Muscle of back (tissue), 11 donors: Measurements from ENCODE around the gene PTPRA. TPM values are rescaled to one million over a fixed set of nuclear protein-coding genes. Genes with fewer than 3 reads are reported as not detected.

ENCODE experiments used
- DNase-seq, 3 donors: peaks; one replicate each; pipeline versions ENCODE4 v3.0.0 to v3.0.0-alpha.2; 2013
- polyA plus RNA-seq, 10 donors: library from polyadenylated mRNA; unstranded; fragments of 120-200 nt; gene quantifications; one replicate each; pipeline ENCODE4 v1.2.1, GENCODE V29; 2013; ENCODE audit not compliant: insufficient read length in 10 of 10

Gene PTPRA
- polyA plus RNA-seq, 10 donors = 41.8 to 59.8 (median 52.2) TPM

DNA sequence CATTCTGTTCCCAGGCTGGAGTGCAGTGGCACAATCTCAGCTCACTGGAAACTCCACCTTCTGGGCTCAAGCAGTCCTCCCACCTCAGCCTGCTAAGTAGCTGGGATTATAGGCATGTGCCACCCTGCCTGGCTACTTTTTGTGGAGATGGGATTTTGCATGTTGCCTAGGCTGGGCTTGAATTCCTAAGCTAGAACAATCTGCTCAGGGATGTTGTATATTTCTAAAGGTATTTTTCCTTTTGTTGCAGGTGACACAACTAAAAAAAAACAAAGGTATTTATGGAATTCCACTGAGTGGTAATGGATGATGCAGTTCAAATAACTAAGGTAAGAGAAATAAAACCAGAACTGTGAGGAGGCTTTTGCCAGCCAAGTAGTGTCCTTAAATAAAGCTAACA is 49.7 kb downstream of the PTPRA start:
- DNase-seq = no peak

DNA sequence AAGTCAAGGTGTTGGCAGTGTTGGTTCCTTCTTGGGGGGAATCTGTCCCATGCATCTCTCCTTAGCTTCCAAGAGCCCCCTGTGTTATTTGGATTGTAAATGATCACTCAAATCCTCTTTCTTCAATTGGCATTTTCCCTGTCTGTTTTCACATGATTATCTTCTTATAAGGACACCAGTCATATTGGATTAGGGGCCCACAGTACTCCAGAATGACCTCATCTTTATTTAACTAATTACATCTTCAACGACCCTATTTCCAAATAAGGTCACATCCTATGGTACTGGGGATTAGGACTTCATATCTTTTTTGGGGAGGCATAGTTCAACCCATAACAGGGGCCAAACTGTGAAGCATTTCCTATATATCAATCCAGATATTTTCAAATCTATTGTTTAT is 57.3 kb downstream of the PTPRA start:
- no peak for DNase-seq

DNA sequence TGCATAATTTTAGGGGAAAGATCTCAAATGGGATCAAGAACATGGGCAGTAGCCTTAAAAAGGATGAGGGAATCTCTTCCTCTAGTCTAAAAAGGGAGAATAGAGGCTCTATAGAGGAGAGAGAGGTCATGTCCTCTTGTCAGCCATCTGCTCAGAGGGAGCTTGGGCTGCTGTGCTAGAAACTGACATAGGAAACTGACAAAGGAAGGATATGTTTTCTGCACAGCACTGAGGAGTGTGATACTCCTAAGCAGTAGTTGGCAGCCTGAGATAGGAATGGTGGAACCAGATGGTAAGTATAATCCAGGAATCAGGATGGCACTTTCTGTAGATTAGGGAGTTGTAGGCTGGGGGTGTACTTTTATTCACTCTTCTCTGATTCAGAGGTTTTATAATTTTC is 59.2 kb downstream of the PTPRA start:
- no peak for DNase-seq

DNA sequence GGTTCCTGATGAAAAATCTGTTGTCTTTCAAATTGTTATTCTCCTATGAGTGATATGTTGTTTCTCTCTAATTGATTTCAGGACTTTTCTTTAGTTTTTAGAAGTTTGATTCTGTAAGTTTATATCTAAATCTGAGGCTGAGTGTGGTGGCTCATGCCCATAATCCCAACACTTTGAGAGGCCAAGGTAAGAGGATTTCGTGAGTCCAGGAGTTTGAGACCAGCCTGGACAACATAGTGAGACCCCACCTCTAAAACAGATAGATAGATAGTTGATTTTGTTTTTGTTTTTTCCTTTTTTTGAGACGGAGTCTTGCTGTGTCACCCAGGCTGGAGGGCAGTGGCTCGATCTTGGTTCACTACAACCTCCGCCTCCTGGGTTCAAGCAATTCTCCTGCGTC is 64.6 kb downstream of the PTPRA start:
- DNase-seq = no peak

DNA sequence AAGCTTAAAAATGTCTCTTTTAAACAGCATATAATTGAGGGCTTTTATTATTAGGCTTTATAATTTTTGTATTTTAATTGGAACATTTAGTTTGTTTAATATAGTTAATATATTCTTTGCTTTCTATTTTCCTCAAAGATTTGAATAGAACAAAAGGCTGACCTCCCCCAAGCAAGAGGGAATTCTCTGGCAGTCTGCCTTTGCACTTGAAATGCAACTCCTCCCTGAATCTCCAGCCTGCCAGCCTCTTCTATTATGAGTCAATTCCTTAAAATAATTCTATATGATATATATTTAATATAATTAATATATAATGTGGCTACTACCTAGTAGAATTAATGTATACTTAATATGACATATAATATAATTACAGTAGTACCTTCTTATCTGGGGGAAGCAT is 69.2 kb downstream of the PTPRA start:
- peak; percentile 30 to 57 (median 30) for DNase-seq

DNA sequence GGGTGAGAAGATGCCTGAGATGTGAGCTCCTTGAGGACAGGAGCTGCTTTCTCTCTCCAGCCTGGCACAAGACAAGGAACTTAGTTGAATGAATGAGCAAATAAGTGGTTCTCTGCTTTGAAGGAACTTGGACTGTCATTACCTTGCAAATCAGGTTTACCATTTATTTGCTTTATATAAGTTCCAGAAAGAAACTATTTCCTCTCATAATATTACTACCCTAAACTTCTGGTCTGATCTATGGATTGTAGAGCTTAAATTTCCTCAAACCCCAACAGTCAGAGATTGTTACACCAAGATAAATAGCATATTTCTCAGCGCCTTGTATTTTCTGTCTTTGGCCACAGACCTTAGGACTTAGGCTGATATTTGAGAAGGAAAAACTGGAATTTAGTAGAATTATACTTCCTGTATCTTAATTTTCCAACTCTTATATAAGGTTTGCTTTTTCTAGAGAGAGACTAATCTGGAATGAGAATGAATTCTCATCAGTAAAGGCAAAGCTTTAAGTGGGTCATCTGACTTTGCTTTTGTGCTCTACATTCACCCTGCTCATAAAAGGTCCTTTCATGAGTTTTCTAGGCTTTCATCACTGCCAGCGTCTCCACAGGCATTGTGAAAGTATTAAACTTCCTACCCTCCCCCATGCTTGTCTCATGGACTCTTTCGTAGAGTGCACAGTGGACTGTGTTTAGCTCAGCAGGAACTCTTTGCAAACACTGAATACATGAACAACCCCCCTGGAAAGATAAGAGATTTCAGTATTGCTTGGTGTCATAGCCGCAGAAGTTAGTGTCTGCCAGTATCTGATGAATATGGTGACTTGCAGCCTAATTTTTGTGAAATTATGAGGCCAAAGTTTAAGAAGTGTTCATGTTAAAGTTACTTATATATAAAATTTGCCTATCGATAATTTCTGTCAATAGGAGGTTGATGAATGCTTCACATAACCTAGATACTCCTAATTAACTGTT is 74.0 kb downstream of the PTPRA start:
- DNase-seq = peak in 2 of 3 donors; percentile 10 to 26

DNA sequence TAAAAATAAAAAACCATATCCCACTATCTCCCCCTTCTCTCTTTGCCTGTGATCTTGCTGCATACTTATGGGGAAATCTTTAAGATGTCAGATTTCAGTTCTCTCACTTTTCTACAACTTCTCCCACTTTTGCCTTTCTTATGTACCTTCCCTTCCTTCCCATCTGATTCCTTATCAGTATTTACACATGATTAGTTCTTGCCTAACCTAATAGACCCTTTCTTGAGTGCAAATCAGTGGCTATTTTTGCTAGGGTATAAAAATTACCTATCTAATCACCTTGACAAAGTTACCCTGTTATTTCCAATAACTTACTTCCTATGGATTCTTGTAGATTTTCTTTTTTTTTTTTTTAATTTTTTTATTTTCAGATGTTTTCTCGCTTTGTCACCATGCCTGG is 75.7 kb downstream of the PTPRA start:
- DNase-seq = no peak

DNA sequence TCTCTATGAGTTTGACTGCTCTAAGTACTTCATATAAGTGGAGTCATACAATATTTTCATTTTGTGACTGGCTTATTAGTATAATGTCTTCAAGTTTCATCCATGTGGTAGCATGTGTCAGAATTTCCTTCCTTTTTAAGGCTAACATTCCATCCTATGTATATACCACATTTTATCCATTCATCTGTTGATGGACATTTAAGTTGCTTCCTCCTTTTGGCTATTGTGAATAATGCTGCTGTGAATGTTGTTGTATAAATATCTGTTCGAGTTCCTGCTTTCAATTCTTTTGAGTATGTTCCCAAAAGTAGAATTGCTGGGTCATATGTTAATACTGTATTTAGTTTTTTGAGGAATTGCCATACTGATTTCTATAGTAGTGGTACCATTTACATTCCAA is 79.5 kb downstream of the PTPRA start:
- no peak for DNase-seq

DNA sequence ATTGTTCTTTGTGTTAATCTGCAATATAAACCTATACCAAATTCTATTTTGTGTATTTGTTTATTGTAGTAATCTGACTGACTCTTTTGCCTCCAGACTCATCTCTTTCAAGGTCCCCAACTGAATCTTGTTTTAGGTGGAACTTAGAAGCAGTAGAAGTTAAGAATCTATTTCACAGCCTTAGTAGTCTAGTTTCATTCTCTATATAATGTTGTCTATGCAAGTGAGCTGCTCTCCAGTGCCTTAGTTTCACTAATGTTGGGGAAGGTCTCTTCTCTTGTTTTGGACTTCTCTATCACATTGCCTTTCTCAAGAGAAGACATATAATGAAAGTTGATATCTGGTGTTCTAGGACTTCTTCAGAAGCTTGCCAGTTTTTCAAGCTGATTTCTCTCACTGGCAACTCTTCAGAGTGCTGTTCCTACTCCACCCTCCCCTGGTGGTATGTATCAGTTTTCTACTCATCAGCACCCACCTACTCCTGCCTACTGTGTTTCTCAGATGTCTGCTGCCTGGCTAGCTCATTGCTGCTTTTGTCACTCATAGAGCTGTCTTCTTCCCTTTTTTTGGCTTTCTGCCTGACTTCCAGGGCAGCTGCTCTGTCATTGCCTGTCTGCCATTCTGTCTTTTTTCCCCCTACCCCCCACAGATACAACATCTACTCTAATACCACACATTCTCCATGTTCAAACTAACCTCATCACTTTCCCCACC is 82.1 kb downstream of the PTPRA start:
- peak in 2 of 3 donors; percentile 12 to 25 for DNase-seq

DNA sequence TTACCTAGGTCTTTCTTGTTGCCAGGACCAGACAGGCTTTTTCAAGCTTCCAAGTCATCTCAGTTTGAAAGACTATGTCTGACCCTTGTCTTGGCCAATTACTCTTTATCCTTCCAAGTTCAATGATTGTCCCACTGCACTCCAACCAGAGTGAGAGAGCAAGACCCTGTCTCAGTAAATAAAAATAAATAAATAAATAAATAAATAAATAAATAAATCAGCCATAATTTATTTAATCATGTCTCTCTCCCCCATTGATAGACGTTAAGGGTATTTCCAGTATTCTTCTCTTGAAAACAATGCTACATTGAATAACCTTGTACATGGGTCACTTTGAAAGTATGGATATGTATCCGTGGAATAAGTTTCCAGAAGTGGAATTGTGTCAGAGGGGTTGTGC is 83.2 kb downstream of the PTPRA start:
- no peak for DNase-seq

DNA sequence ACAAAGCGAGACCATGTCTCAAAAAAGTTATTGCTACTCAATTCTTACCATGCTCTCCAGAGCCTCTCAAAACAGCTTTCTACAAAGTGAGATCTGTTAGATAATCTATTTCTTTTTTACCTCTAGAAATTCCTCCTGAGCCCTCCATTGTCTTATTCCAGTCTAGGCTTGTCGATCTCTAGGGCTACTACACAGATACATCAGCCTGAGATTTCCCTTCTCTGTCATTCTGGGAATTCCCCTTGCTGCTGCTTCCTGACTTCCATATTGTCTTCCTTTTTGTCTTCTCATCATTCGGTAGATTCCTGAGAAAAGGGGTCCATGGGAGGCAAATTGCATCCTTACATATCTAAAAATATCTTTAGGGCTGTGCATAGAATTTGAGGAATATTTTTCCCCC is 94.6 kb downstream of the PTPRA start:
- DNase-seq = no peak

DNA sequence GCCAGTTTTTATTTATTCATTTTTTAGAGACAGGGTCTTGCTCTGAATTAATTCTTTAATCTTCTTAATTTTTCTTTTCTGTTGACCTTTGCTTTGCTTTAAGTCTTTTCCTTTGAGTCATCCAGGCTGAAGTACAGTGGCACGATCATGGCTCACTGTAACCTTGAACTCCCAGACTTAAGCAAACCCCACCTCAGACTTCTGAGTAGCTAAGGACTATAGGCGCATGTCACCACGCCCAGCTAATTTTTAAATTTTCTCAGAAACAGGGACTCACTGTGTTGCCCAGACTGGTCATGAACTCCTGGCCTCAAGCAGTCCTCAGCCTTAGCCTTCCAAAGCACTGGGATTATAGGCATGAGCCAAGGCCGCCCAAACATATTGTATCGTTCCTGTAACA is 98.8 kb downstream of the PTPRA start:
- DNase-seq = no peak

DNA sequence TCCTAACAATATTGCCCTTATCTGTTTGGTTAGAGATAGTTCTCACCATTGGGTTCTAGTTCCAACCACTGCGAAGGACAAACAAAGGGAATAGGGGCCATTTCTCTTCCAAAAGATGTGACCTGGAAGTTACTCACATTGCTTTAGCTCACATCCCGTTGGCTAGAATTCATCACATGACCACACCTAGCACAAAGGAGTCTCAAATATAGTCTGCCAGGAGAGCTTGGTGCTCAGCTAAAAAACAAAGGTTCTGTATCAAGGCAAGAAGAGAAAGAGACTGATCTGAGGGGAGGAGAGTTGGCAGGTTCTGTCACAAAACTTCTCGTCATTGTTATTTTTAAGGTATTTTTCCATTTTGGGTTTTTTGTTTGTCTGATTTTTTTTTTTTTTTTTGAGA is 100.3 kb downstream of the PTPRA start:
- DNase-seq = no peak

DNA sequence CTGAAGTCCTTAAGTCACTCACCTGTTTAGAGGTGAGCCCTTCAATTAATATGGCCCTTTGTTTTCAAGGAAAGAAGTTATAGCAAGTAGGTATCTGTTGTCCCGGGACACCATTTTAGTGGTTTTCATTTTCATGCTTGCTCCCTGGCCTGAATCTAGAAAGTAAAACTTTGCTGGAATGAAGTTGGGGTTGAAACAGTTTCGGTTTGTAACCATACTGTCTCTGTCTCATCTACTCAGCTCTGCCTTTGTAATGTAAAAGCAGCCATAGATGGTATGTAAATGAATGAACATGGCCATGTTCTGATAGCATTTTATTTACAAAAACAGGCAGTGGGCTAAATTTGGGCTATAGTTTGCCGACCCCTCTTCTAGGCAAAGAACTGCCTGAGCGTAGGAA is 105.2 kb downstream of the PTPRA start:
- DNase-seq = no peak

DNA sequence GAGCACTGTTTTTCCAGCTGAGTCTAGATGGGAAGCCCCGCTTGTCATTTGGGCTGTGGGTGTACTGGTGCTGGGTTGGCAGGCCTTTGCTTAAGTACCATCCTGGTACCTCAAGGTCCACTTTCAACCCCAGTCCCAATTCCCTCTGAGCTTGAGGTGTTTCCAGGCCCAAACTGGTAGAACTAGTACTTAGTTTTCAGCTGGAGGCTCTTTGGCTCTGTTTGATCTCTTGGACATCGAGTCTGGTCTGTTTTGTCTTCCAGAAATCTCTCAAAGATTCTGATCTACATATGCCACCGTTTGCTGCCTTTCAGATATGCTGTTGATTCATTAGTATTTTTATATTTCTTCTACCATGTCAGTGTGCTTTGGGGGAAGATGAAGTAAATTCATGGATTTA is 108.4 kb downstream of the PTPRA start:
- DNase-seq = no peak

DNA sequence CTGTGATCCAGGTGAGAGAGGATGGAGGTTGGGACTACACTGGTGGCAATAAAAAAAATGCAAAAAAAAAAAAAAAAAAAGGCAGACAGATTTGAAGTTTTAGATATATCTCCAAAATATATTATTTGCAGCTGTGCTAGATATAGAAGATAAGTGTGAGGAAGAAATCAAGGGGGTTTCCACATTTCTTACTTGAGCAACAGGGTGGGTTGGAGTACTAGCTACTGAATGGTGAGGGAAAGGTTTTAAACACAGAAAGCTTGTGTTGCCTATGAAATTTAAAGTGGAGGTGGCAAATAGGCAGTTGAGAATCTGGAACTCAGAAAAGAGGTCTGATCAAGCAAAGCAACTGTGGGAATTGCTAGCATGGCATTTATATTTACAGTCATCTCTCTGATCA is 110.2 kb downstream of the PTPRA start:
- DNase-seq = no peak

DNA sequence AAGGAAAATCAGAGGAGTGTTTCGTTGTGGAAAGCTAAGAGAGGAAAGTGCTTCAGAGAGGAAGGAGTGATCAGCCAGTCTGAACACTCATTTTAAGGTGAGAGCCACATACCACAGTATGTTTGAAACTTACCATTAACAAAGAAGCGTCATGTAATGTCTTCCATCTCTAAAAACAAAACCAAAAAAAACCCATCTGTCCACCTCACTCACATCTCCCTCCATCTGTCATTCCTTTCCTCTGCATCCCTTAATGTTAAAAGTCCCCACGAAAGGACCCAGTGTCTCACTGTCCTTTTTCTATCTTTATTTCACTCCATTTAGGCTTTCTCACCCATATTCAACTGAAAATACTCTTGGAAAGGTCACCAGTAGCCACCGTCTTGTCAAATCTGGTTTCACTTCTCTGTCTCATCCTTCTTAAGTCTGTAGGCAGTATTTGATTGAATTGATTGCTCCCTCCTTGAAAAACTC is 110.8 kb downstream of the PTPRA start:
- no peak for DNase-seq

DNA sequence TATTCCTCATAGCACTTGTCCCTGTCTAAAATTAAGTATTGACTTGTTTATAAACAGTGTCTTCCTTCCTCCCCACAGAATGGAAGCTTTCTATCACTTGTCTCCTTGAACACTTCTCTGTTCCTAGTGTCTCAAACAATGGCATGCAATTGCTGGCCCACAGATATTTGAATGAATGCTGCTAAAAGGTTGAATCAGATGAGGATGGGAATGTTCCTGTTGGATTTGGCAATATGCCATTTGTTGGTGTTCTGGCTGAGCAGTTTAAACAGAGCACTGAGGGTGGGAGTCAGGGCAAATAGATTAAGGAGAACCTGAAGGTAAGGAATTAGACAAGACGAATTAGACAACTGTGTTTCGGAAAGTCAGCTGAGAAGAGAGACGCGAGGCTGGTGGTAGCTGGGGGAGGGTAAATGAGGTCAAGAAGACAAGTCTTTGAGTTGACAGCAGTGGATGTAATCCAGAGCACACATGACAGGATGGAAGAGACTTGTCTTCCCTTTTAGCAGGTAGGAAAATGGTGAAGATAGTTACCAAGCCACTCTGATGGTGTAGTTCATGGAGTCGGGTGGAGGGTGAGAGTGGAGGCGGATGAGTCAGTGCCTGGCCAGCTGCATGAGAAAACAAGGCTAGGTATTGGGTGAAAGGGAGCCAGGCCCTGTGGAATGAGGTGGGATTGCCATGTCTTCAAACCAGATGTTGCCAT is 111.8 kb downstream of the PTPRA start:
- DNase-seq = peak in 1 of 3 donors; percentile 12

DNA sequence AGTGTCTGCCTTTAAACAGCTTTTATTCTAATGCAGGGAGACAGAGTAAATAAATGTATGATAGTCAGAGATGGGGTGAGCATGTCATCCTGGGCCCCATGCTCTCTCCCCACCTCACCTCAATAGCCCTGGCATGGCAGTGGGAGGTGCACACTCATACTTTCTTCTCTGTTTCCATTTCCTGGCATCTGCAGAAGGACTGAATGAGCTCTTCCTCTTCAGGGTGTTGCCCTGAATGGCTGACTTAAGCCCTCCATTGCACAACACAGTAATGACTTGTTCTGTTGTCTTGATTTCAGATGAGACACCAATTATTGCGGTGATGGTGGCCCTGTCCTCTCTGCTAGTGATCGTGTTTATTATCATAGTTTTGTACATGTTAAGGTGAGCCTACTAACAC is 113.2 kb downstream of the PTPRA start:
- DNase-seq = no peak

DNA sequence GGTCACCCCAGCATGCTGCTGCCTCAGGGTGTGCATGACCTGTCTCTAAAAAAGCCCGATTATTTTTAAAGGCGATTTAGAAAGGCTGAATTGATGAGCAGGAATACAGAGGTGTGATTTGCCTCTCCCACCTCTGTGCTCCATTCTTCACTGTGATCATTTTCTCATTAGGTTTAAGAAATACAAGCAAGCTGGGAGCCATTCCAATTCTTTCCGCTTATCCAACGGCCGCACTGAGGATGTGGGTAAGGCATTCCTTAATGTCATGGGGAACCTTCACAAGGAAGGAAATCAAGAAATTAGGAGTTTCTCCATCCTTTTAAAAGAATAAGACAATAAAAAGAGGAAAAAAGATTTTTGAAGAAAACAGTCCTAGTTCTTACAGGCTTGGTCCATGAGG is 114.6 kb downstream of the PTPRA start:
- no peak for DNase-seq

DNA sequence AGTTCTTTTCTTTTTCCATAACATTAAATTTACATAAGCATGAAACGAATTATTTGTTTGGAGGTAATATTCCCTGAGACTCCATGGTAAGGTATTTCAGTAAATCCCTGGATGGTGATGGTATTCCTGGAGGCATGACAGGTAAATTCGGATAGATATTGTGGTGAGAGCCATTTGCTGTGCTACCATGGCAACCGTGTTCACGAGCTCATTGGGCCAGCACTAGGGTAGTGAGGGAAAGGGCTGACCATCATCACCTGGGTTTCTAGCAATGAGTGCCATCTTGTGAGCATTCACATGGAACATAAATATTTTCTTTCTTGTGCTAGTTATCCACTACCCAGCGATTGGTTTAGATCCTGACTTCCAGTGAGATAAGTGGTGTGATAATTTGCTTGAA is 118.3 kb downstream of the PTPRA start:
- no peak for DNase-seq

DNA sequence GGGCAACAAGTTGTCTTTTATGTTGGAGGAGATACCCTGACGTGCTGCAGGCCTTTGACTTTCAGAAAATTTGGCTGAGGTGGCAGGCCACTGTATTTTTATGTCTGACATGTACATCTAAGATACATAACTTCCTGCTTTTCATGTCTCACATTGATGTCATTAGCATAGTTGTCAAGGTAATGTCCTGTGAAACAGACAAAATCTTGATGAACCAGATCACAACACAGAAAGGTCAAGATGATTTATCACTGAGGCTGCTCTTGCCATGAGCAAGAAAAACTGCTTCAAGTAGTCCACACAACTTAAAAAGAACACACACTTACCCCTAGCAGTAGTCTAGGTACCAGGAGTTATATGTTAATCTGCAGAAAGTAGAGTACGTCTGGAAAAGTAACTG is 120.0 kb downstream of the PTPRA start:
- no peak for DNase-seq
